Measurements from ENCODE around the gene AP2A1.

AP2A1 gene

GRCh38 chr19:49766007-49766929 is 533 bp upstream of the AP2A1 start:
- peak; percentile 100 for DNase-seq (ENCODE audit: low read depth)

- DNase-seq (ENCODE audit: low read depth) = peak; percentile 43
Measured at GRCh38 chr19:49767381-49767780, 580 bp downstream of the AP2A1 start.

- no peak for DNase-seq (ENCODE audit: low read depth)
Measured at GRCh38 chr19:49767967-49768581, 1.3 kb downstream of the AP2A1 start.

- DNase-seq (ENCODE audit: low read depth) = no peak
Measured at GRCh38 chr19:49770529-49770928, 3.7 kb downstream of the AP2A1 start.

GRCh38 chr19:49771674-49772139 is 4.9 kb downstream of the AP2A1 start:
- DNase-seq (ENCODE audit: low read depth) = no peak

GRCh38 chr19:49772850-49773432 is 6.1 kb downstream of the AP2A1 start:
- DNase-seq (ENCODE audit: low read depth) = no peak

- no peak for DNase-seq (ENCODE audit: low read depth)
Measured at GRCh38 chr19:49773663-49774350, 7.0 kb downstream of the AP2A1 start.

GRCh38 chr19:49774969-49775368 is 8.2 kb downstream of the AP2A1 start:
- DNase-seq (ENCODE audit: low read depth) = no peak

- no peak for DNase-seq (ENCODE audit: low read depth)
Measured at GRCh38 chr19:49775742-49776370, 9.1 kb downstream of the AP2A1 start.

GRCh38 chr19:49776371-49776764 is 9.6 kb downstream of the AP2A1 start:
- DNase-seq (ENCODE audit: low read depth) = no peak

- no peak for DNase-seq (ENCODE audit: low read depth)
Measured at GRCh38 chr19:49779731-49780555, 13.1 kb downstream of the AP2A1 start.

GRCh38 chr19:49780861-49781260 is 14.1 kb downstream of the AP2A1 start:
- DNase-seq (ENCODE audit: low read depth) = no peak

GRCh38 chr19:49781394-49781793 is 14.6 kb downstream of the AP2A1 start:
- DNase-seq (ENCODE audit: low read depth) = no peak

GRCh38 chr19:49782515-49782914 is 15.7 kb downstream of the AP2A1 start:
- no peak for DNase-seq (ENCODE audit: low read depth)

- peak; percentile 70 for DNase-seq (ENCODE audit: low read depth)
Measured at GRCh38 chr19:49786376-49786820, 19.6 kb downstream of the AP2A1 start.

- no peak for DNase-seq (ENCODE audit: low read depth)
Measured at GRCh38 chr19:49787746-49788145, 20.9 kb downstream of the AP2A1 start.

- no peak for DNase-seq (ENCODE audit: low read depth)
Measured at GRCh38 chr19:49788857-49789256, 22.1 kb downstream of the AP2A1 start.

GRCh38 chr19:49790866-49791265 is 24.1 kb downstream of the AP2A1 start:
- peak; percentile 15 for DNase-seq (ENCODE audit: low read depth)

- no peak for DNase-seq (ENCODE audit: low read depth)
Measured at GRCh38 chr19:49791776-49792445, 25.1 kb downstream of the AP2A1 start.

GRCh38 chr19:49792829-49793560 is 26.2 kb downstream of the AP2A1 start:
- no peak for DNase-seq (ENCODE audit: low read depth)
